ENCODE results near the gene PNMA8C.

PNMA8C gene

GRCh38 chr19:46460055-46460454, 31.3 kb upstream of the PNMA8C start:
- in situ Hi-C loops (cut with MboI; ENCODE audit: low pct_unique_long_range_greater_than_20kb, low sequenced_read_pairs, unreplicated experiment), result no loop called here
- DNase-seq (ENCODE audit: low spot score), result no peak
- no peak for TF ChIP-seq CTCF (IDR thresholded peaks at IDR 0.05; ENCODE audit: extremely low read depth, insufficient read depth, missing control alignments)

GRCh38 chr19:46456930-46457329, 28.2 kb upstream of the PNMA8C start:
- DNase-seq (ENCODE audit: low spot score), result no peak
- in situ Hi-C loops (cut with MboI; ENCODE audit: low pct_unique_long_range_greater_than_20kb, low sequenced_read_pairs, unreplicated experiment), result no loop called here
- TF ChIP-seq CTCF (IDR thresholded peaks at IDR 0.05; ENCODE audit: extremely low read depth, insufficient read depth, missing control alignments), result no peak

- in situ Hi-C loops (cut with MboI; ENCODE audit: low pct_unique_long_range_greater_than_20kb, low sequenced_read_pairs, unreplicated experiment), result no loop called here
- no peak for TF ChIP-seq CTCF (IDR thresholded peaks at IDR 0.05; ENCODE audit: extremely low read depth, insufficient read depth, missing control alignments)
- DNase-seq (ENCODE audit: low spot score), result no peak
Measured at GRCh38 chr19:46454244-46454643, 25.5 kb upstream of the PNMA8C start.

GRCh38 chr19:46453661-46454060, 24.9 kb upstream of the PNMA8C start:
- in situ Hi-C loops (cut with MboI; ENCODE audit: low pct_unique_long_range_greater_than_20kb, low sequenced_read_pairs, unreplicated experiment), result no loop called here
- no peak for TF ChIP-seq CTCF (IDR thresholded peaks at IDR 0.05; ENCODE audit: extremely low read depth, insufficient read depth, missing control alignments)

GRCh38 chr19:46452186-46452585, 23.4 kb upstream of the PNMA8C start:
- in situ Hi-C loops (cut with MboI; ENCODE audit: low pct_unique_long_range_greater_than_20kb, low sequenced_read_pairs, unreplicated experiment), result no loop called here
- no peak for DNase-seq (ENCODE audit: low spot score)

More at GRCh38 chr19:46453661-46454060, 24.9 kb upstream of the PNMA8C start:
- no peak for DNase-seq (ENCODE audit: low spot score)

GRCh38 chr19:46451352-46451751, 22.6 kb upstream of the PNMA8C start:
- no peak for TF ChIP-seq CTCF (IDR thresholded peaks at IDR 0.05; ENCODE audit: extremely low read depth, insufficient read depth, missing control alignments)
- DNase-seq (ENCODE audit: low spot score), result no peak
- in situ Hi-C loops (cut with MboI; ENCODE audit: low pct_unique_long_range_greater_than_20kb, low sequenced_read_pairs, unreplicated experiment), result no loop called here

More at GRCh38 chr19:46452186-46452585, 23.4 kb upstream of the PNMA8C start:
- no peak for TF ChIP-seq CTCF (IDR thresholded peaks at IDR 0.05; ENCODE audit: extremely low read depth, insufficient read depth, missing control alignments)

GRCh38 chr19:46450737-46451136, 22.0 kb upstream of the PNMA8C start:
- no peak for DNase-seq (ENCODE audit: low spot score)
- in situ Hi-C loops (cut with MboI; ENCODE audit: low pct_unique_long_range_greater_than_20kb, low sequenced_read_pairs, unreplicated experiment), result no loop called here
- no peak for TF ChIP-seq CTCF (IDR thresholded peaks at IDR 0.05; ENCODE audit: extremely low read depth, insufficient read depth, missing control alignments)
